ENCODE results near the gene SERPINC1.
"Not testable (repeated sequence)": the region's sequence is repeated elsewhere in the genome, so short reads cannot be mapped to it uniquely, and the experiment has no call there.

Gene SERPINC1

DNA sequence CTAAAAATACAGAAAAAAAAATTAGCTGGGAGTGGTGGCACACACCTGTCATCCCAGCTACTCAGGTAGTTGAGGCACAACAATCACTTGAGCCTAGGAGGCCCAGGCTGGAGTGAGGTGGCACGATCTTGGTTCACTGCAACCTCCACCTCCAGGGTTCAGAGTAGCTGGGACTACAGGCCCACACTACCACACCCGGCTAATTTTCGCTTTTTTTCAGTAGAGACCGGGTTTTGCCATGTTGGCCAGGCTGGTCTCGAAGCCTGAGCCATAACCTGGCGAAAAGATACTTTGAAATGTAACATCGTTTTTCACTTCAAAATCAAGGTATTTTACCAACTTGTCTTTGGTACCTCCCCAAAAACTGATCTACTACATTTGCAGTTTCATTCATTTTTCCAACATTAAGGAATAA is 55.4 kb downstream of the SERPINC1 start:
- Histone ChIP-seq H3K4me3 (IDR thresholded peaks at IDR 0.05; ENCODE audit: insufficient read depth, low read depth, low read length) (no peak overlapping the region), H4K20me1 (ENCODE audit: insufficient read depth) (peaks cover 41% of the 10 kb centered on the region), H3K4me2 (no peak overlapping the region), H2AFZ (ENCODE audit: low read depth) (no peak overlapping the region), H3K36me3 (ENCODE audit: insufficient read depth) (peaks cover 37% of the 10 kb centered on the region), H3K4me1 (ENCODE audit: low read depth, poor library complexity, severe bottlenecking) (peaks cover 39% of the 10 kb centered on the region), H3K79me2 (ENCODE audit: insufficient read depth, low read depth) (peaks cover 29% of the 10 kb centered on the region), H3K27me3 (ENCODE audit: insufficient read depth, low read depth) (no peaks in the 10 kb centered on the region), H3K9ac (no peak overlapping the region), H3K27ac (peak overlapping the region; percentile 5; the same call in 1 of the 2 replicates)
- TF ChIP-seq, protein P1, sequence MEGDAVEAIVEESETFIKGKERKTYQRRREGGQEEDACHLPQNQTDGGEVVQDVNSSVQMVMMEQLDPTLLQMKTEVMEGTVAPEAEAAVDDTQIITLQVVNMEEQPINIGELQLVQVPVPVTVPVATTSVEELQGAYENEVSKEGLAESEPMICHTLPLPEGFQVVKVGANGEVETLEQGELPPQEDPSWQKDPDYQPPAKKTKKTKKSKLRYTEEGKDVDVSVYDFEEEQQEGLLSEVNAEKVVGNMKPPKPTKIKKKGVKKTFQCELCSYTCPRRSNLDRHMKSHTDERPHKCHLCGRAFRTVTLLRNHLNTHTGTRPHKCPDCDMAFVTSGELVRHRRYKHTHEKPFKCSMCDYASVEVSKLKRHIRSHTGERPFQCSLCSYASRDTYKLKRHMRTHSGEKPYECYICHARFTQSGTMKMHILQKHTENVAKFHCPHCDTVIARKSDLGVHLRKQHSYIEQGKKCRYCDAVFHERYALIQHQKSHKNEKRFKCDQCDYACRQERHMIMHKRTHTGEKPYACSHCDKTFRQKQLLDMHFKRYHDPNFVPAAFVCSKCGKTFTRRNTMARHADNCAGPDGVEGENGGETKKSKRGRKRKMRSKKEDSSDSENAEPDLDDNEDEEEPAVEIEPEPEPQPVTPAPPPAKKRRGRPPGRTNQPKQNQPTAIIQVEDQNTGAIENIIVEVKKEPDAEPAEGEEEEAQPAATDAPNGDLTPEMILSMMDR (conservative IDR thresholded peaks at IDR 0.05; ENCODE audit: low read depth, low read length), result no peak

DNA sequence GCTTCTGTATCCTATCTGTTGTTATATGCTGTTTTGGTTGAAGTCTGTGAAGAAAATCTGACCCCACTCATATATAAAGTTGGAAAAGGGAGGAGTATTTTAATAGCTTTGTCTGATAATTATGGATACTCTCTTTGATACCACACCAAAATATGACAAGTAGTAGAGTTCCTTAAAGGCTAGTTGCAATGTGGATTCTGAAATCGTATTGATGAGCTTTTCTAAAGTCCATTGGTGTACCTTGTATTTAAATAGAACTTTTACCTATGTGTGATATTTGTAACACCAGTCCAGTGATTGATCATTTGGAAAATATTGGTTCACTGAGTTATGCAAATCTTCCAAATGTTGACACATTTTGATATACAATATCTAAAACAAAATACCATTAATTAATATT is 57.1 kb downstream of the SERPINC1 start:
- H3K36me3 ChIP-seq (ENCODE audit: insufficient read depth), result peaks cover 20% of the 10 kb centered on the region
- no peak overlapping the region for H3K4me2 ChIP-seq
- H2AFZ ChIP-seq (ENCODE audit: low read depth), result no peak overlapping the region
- TF ChIP-seq, protein P1 (conservative IDR thresholded peaks at IDR 0.05; ENCODE audit: low read depth, low read length), result no peak
- no peak overlapping the region for H3K4me3 ChIP-seq (IDR thresholded peaks at IDR 0.05; ENCODE audit: insufficient read depth, low read depth, low read length)
- peaks cover 25% of the 10 kb centered on the region for H4K20me1 ChIP-seq (ENCODE audit: insufficient read depth)
- H3K9ac ChIP-seq, result no peak overlapping the region
- H3K27ac ChIP-seq, result peak overlapping the region; percentile 8; the same call in 1 of the 2 replicates
- peaks cover 23% of the 10 kb centered on the region for H3K4me1 ChIP-seq (ENCODE audit: low read depth, poor library complexity, severe bottlenecking)
- H3K27me3 ChIP-seq (ENCODE audit: insufficient read depth, low read depth), result no peaks in the 10 kb centered on the region
- peaks cover 13% of the 10 kb centered on the region for H3K79me2 ChIP-seq (ENCODE audit: insufficient read depth, low read depth)

DNA sequence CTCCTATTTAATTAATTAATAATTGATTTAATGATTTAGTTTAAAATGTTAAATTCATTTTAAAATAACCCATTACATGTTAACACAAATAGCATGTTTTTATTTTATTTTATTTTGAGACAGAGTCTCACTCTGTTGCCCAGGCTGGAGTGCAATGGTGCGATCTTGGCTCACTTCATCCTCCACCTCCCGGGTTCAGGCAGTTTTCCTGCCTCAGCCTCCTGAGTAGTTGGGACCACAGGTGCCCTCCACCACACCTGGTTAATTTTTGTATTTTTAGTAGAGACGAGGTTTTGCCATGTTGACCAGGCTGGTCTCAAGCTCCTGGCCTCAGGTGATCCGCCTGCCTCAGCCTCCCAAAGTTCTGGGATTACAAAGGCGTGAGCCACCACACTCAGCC is 57.6 kb downstream of the SERPINC1 start:
- H2AFZ ChIP-seq (ENCODE audit: low read depth); H3K79me2 ChIP-seq (ENCODE audit: insufficient read depth, low read depth): not testable (repeated sequence)
- peaks cover 17% of the 10 kb centered on the region for H3K36me3 ChIP-seq (ENCODE audit: insufficient read depth)

DNA sequence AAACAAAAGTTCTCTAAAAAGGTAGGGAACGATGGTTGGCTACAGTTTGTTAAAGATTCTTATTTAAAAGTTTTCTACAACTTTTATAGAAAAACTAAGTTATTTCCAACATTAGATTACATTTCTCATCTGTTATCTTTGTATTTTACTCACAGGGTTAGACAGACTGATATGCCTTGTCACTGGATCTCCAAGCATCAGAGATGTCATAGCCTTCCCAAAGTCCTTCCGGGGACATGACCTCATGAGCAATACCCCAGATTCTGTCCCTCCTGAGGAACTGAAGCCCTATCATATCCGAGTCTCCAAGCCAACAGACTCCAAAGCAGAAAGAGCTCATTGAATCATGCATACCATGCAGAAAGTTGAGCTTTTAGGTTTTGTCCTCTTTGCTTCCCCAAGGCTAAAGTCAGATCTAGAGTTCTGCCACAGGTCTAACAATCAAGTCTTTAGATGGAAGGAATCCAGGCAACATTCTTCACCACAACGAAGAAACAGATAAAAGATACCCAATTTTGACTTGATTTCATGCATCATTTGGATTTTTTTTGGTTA is 59.7 kb downstream of the SERPINC1 start:
- Histone ChIP-seq H3K4me2 (no peak overlapping the region), H3K36me3 (ENCODE audit: insufficient read depth) (peaks cover 3% of the 10 kb centered on the region; the same call in 1 of the 2 replicates), H3K27ac (no peak overlapping the region), H3K4me3 (IDR thresholded peaks at IDR 0.05; ENCODE audit: insufficient read depth, low read depth, low read length) (no peak overlapping the region), H3K9ac (no peak overlapping the region), H3K79me2 (ENCODE audit: insufficient read depth, low read depth) (no peaks in the 10 kb centered on the region), H3K4me1 (ENCODE audit: low read depth, poor library complexity, severe bottlenecking) (no peaks in the 10 kb centered on the region), H3K27me3 (ENCODE audit: insufficient read depth, low read depth) (no peaks in the 10 kb centered on the region), H4K20me1 (ENCODE audit: insufficient read depth) (no peaks in the 10 kb centered on the region), H2AFZ (ENCODE audit: low read depth) (no peak overlapping the region)
- TF ChIP-seq, protein P1 (conservative IDR thresholded peaks at IDR 0.05; ENCODE audit: low read depth, low read length), result no peak

More for the DNA sequence above, 57.6 kb downstream of the SERPINC1 start:
- H3K27ac ChIP-seq; H3K4me2 ChIP-seq; H3K9ac ChIP-seq; H3K4me3 ChIP-seq (IDR thresholded peaks at IDR 0.05; ENCODE audit: insufficient read depth, low read depth, low read length); H3K27me3 ChIP-seq (ENCODE audit: insufficient read depth, low read depth): not testable (repeated sequence)
- peaks cover 19% of the 10 kb centered on the region for H4K20me1 ChIP-seq (ENCODE audit: insufficient read depth)
- H3K4me1 ChIP-seq (ENCODE audit: low read depth, poor library complexity, severe bottlenecking), result peaks cover 18% of the 10 kb centered on the region

DNA sequence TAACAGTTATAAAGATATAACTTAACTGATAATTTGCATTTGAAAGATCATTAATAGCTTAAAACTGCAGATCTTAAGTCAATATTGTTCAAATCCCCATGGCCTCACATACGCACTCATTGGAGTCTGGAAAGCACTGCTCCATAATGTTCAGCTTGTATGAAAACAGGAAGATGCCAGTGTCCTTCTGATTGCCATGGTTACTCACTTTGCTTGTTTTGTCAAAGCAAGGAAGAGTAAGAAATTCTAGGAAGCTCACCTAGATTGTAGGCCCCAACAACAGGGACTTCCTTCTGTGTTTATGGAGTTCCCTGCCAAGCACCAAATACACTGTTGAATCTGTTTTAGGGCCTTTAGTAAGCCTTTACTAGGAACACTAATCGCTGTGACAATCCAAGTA is 60.2 kb downstream of the SERPINC1 start:
- TF ChIP-seq, protein P1 (conservative IDR thresholded peaks at IDR 0.05; ENCODE audit: low read depth, low read length), result no peak
- H2AFZ ChIP-seq (ENCODE audit: low read depth), result no peak overlapping the region
- no peak overlapping the region for H3K4me2 ChIP-seq
- H4K20me1 ChIP-seq (ENCODE audit: insufficient read depth), result no peaks in the 10 kb centered on the region
- no peak overlapping the region for H3K4me3 ChIP-seq (IDR thresholded peaks at IDR 0.05; ENCODE audit: insufficient read depth, low read depth, low read length)
- H3K27ac ChIP-seq, result no peak overlapping the region
- no peak overlapping the region for H3K9ac ChIP-seq
- H3K27me3 ChIP-seq (ENCODE audit: insufficient read depth, low read depth), result no peaks in the 10 kb centered on the region
- no peaks in the 10 kb centered on the region for H3K4me1 ChIP-seq (ENCODE audit: low read depth, poor library complexity, severe bottlenecking)
- peaks cover 3% of the 10 kb centered on the region; the same call in 1 of the 2 replicates for H3K36me3 ChIP-seq (ENCODE audit: insufficient read depth)
- H3K79me2 ChIP-seq (ENCODE audit: insufficient read depth, low read depth), result no peaks in the 10 kb centered on the region

Data from KMS-11 (cell line).